ENCODE data around the gene SYNJ2.

The SYNJ2 gene

GRCh38 chr6:157982563-157983405, 1.1 kb downstream of the SYNJ2 start:
- no peaks in the 10 kb centered on the region for H3K36me3 ChIP-seq (ENCODE audit: control insufficient read depth in 2 of 2, insufficient read depth in 2 of 2, low read length in 2 of 2)
- H3K4me3 ChIP-seq (ENCODE audit: low read length in 2 of 2) = peak overlapping the region; percentile 57 to 79
- H3K9me3 ChIP-seq (ENCODE audit: control insufficient read depth in 2 of 2, low read length in 2 of 2) = no peaks in the 10 kb centered on the region
- peak overlapping the region; percentile 68 to 76 for H3K9ac ChIP-seq (ENCODE audit: low read length in 2 of 2)
- H3K4me1 ChIP-seq (ENCODE audit: control insufficient read depth, insufficient read depth, low read length) = peaks cover 20% of the 10 kb centered on the region
- H3K27ac ChIP-seq (ENCODE audit: low read length) = no peak overlapping the region
- no peaks in the 10 kb centered on the region for H3K27me3 ChIP-seq (ENCODE audit: control insufficient read depth in 1 of 2, insufficient read depth in 2 of 2, low read length in 2 of 2)

- no peak overlapping the region for H3K9ac ChIP-seq (ENCODE audit: low read length in 2 of 2)
- H3K36me3 ChIP-seq (ENCODE audit: control insufficient read depth in 2 of 2, insufficient read depth in 2 of 2, low read length in 2 of 2) = no peaks in the 10 kb centered on the region
- H3K4me1 ChIP-seq (ENCODE audit: control insufficient read depth, insufficient read depth, low read length) = peaks cover 20% of the 10 kb centered on the region
- H3K9me3 ChIP-seq (ENCODE audit: control insufficient read depth in 2 of 2, low read length in 2 of 2) = no peaks in the 10 kb centered on the region
- no peak overlapping the region for H3K27ac ChIP-seq (ENCODE audit: low read length)
- H3K4me3 ChIP-seq (ENCODE audit: low read length in 2 of 2) = peak overlapping the region; percentile 57 to 79
- no peaks in the 10 kb centered on the region for H3K27me3 ChIP-seq (ENCODE audit: control insufficient read depth in 1 of 2, insufficient read depth in 2 of 2, low read length in 2 of 2)
These were observed 1.9 kb downstream of the SYNJ2 start for GRCh38 chr6:157983406-157984119.

- H3K27ac ChIP-seq (ENCODE audit: low read length) = no peak overlapping the region
- H3K4me3 ChIP-seq (ENCODE audit: low read length in 2 of 2) = no peak overlapping the region
- H3K36me3 ChIP-seq (ENCODE audit: control insufficient read depth in 2 of 2, insufficient read depth in 2 of 2, low read length in 2 of 2) = no peaks in the 10 kb centered on the region
- no peaks in the 10 kb centered on the region for H3K27me3 ChIP-seq (ENCODE audit: control insufficient read depth in 1 of 2, insufficient read depth in 2 of 2, low read length in 2 of 2)
- no peak overlapping the region for H3K9ac ChIP-seq (ENCODE audit: low read length in 2 of 2)
- H3K9me3 ChIP-seq (ENCODE audit: control insufficient read depth in 2 of 2, low read length in 2 of 2) = no peaks in the 10 kb centered on the region
- H3K4me1 ChIP-seq (ENCODE audit: control insufficient read depth, insufficient read depth, low read length) = peaks cover 24% of the 10 kb centered on the region
These were observed 2.5 kb downstream of the SYNJ2 start for GRCh38 chr6:157984128-157984527.

- Histone ChIP-seq H3K27me3 (ENCODE audit: control insufficient read depth in 1 of 2, insufficient read depth in 2 of 2, low read length in 2 of 2) (no peaks in the 10 kb centered on the region), H3K27ac (ENCODE audit: low read length) (no peak overlapping the region), H3K4me1 (ENCODE audit: control insufficient read depth, insufficient read depth, low read length) (peaks cover 29% of the 10 kb centered on the region), H3K9me3 (ENCODE audit: control insufficient read depth in 2 of 2, low read length in 2 of 2) (no peaks in the 10 kb centered on the region), H3K36me3 (ENCODE audit: control insufficient read depth in 2 of 2, insufficient read depth in 2 of 2, low read length in 2 of 2) (no peaks in the 10 kb centered on the region), H3K4me3 (ENCODE audit: low read length in 2 of 2) (no peak overlapping the region), H3K9ac (ENCODE audit: low read length in 2 of 2) (no peak overlapping the region)
These were observed 3.1 kb downstream of the SYNJ2 start for GRCh38 chr6:157984686-157985225.

- no peaks in the 10 kb centered on the region for H3K27me3 ChIP-seq (ENCODE audit: control insufficient read depth in 1 of 2, insufficient read depth in 2 of 2, low read length in 2 of 2)
- H3K9me3 ChIP-seq (ENCODE audit: control insufficient read depth in 2 of 2, low read length in 2 of 2) = no peaks in the 10 kb centered on the region
- peaks cover 37% of the 10 kb centered on the region for H3K4me1 ChIP-seq (ENCODE audit: control insufficient read depth, insufficient read depth, low read length)
- H3K27ac ChIP-seq (ENCODE audit: low read length) = no peak overlapping the region
- no peak overlapping the region for H3K4me3 ChIP-seq (ENCODE audit: low read length in 2 of 2)
- no peak overlapping the region for H3K9ac ChIP-seq (ENCODE audit: low read length in 2 of 2)
- no peaks in the 10 kb centered on the region for H3K36me3 ChIP-seq (ENCODE audit: control insufficient read depth in 2 of 2, insufficient read depth in 2 of 2, low read length in 2 of 2)
These were observed 3.9 kb downstream of the SYNJ2 start for GRCh38 chr6:157985378-157986155.

- no peak overlapping the region for H3K9ac ChIP-seq (ENCODE audit: low read length in 2 of 2)
- H3K27ac ChIP-seq (ENCODE audit: low read length) = no peak overlapping the region
- no peaks in the 10 kb centered on the region for H3K9me3 ChIP-seq (ENCODE audit: control insufficient read depth in 2 of 2, low read length in 2 of 2)
- H3K4me1 ChIP-seq (ENCODE audit: control insufficient read depth, insufficient read depth, low read length) = peaks cover 24% of the 10 kb centered on the region
- no peaks in the 10 kb centered on the region for H3K27me3 ChIP-seq (ENCODE audit: control insufficient read depth in 1 of 2, insufficient read depth in 2 of 2, low read length in 2 of 2)
- no peaks in the 10 kb centered on the region for H3K36me3 ChIP-seq (ENCODE audit: control insufficient read depth in 2 of 2, insufficient read depth in 2 of 2, low read length in 2 of 2)
- H3K4me3 ChIP-seq (ENCODE audit: low read length in 2 of 2) = no peak overlapping the region
These were observed 6.4 kb downstream of the SYNJ2 start for GRCh38 chr6:157987788-157988699.

- Histone ChIP-seq H3K36me3 (ENCODE audit: control insufficient read depth in 2 of 2, insufficient read depth in 2 of 2, low read length in 2 of 2) (no peaks in the 10 kb centered on the region), H3K4me3 (ENCODE audit: low read length in 2 of 2) (no peak overlapping the region), H3K9me3 (ENCODE audit: control insufficient read depth in 2 of 2, low read length in 2 of 2) (no peaks in the 10 kb centered on the region), H3K9ac (ENCODE audit: low read length in 2 of 2) (no peak overlapping the region), H3K27ac (ENCODE audit: low read length) (no peak overlapping the region), H3K4me1 (ENCODE audit: control insufficient read depth, insufficient read depth, low read length) (peaks cover 24% of the 10 kb centered on the region), H3K27me3 (ENCODE audit: control insufficient read depth in 1 of 2, insufficient read depth in 2 of 2, low read length in 2 of 2) (no peaks in the 10 kb centered on the region)
These were observed 7.0 kb downstream of the SYNJ2 start for GRCh38 chr6:157988700-157989063.

GRCh38 chr6:157989541-157990289, 8.1 kb downstream of the SYNJ2 start:
- Histone ChIP-seq H3K9ac (ENCODE audit: low read length in 2 of 2) (no peak overlapping the region), H3K4me1 (ENCODE audit: control insufficient read depth, insufficient read depth, low read length) (peaks cover 22% of the 10 kb centered on the region), H3K36me3 (ENCODE audit: control insufficient read depth in 2 of 2, insufficient read depth in 2 of 2, low read length in 2 of 2) (no peaks in the 10 kb centered on the region), H3K4me3 (ENCODE audit: low read length in 2 of 2) (peak overlapping the region in 1 of 2 donors; percentile 15), H3K27me3 (ENCODE audit: control insufficient read depth in 1 of 2, insufficient read depth in 2 of 2, low read length in 2 of 2) (no peaks in the 10 kb centered on the region), H3K27ac (ENCODE audit: low read length) (no peak overlapping the region), H3K9me3 (ENCODE audit: control insufficient read depth in 2 of 2, low read length in 2 of 2) (no peaks in the 10 kb centered on the region)

GRCh38 chr6:157990321-157991066, 8.8 kb downstream of the SYNJ2 start:
- Histone ChIP-seq H3K9me3 (ENCODE audit: control insufficient read depth in 2 of 2, low read length in 2 of 2) (no peaks in the 10 kb centered on the region), H3K27ac (ENCODE audit: low read length) (no peak overlapping the region), H3K4me3 (ENCODE audit: low read length in 2 of 2) (no peak overlapping the region), H3K9ac (ENCODE audit: low read length in 2 of 2) (no peak overlapping the region), H3K4me1 (ENCODE audit: control insufficient read depth, insufficient read depth, low read length) (peaks cover 22% of the 10 kb centered on the region), H3K36me3 (ENCODE audit: control insufficient read depth in 2 of 2, insufficient read depth in 2 of 2, low read length in 2 of 2) (no peaks in the 10 kb centered on the region), H3K27me3 (ENCODE audit: control insufficient read depth in 1 of 2, insufficient read depth in 2 of 2, low read length in 2 of 2) (no peaks in the 10 kb centered on the region)

Measured in stomach smooth muscle (tissue), 2 donors.